GM08714 (cell line): ENCODE results near the gene PAGE2B.
"Not testable (repeated sequence)": the region's sequence is repeated elsewhere in the genome, so short reads cannot be mapped to it uniquely, and the experiment has no call there.

ENCODE experiments used
- H3K4me3 ChIP-seq: fragments of 200-500 bp; sonication (Bioruptor generic); 2 replicates; pipeline ENCODE4 v1.5.1; 2014; ENCODE audit warnings: mild to moderate bottlenecking, low read length, inconsistent platforms
- ZNF274 ChIP-seq: IDR thresholded peaks from 2 replicates; pipeline ENCODE4 v1.6.1; 2012; ENCODE audit warnings: mild to moderate bottlenecking, low read depth, low read length

PAGE2B gene

GRCh38 chrX:55088795-55089489 lies 14.1 kb downstream of the PAGE2B start, which contains the start of gene PAGE2:
Gene PAGE2 (plus strand): TSS chrX:55089018. CDS start chrX:55090021, 1,003 bp downstream.
- no peak within 1 kb of the TSS for H3K4me3 ChIP-seq
- TF ChIP-seq ZNF274: no peak

- TF ChIP-seq ZNF274: no peak
Measured at GRCh38 chrX:55098691-55099090, 23.9 kb downstream of the PAGE2B start.

GRCh38 chrX:55099162-55099561 lies 24.3 kb downstream of the PAGE2B start:
- H3K4me3 ChIP-seq: no peak overlapping the region
- TF ChIP-seq ZNF274: no peak

More at GRCh38 chrX:55098691-55099090, 23.9 kb downstream of the PAGE2B start:
- H3K4me3 ChIP-seq: no peak overlapping the region

GRCh38 chrX:55102754-55103153 lies 27.9 kb downstream of the PAGE2B start:
- TF ChIP-seq ZNF274: no peak
- no peak overlapping the region for H3K4me3 ChIP-seq

- no peak overlapping the region for H3K4me3 ChIP-seq
- no peak for TF ChIP-seq ZNF274
Measured at GRCh38 chrX:55107262-55107661, 32.4 kb downstream of the PAGE2B start.

GRCh38 chrX:55107911-55108310 lies 33.1 kb downstream of the PAGE2B start:
- no peak overlapping the region for H3K4me3 ChIP-seq
- no peak for TF ChIP-seq ZNF274

- no peak overlapping the region for H3K4me3 ChIP-seq
- TF ChIP-seq ZNF274: no peak
Measured at GRCh38 chrX:55109306-55109705, 34.5 kb downstream of the PAGE2B start.

GRCh38 chrX:55111578-55112254 lies 36.9 kb downstream of the PAGE2B start:
- TF ChIP-seq ZNF274: no peak
- no peak overlapping the region for H3K4me3 ChIP-seq

GRCh38 chrX:55116589-55116988 lies 41.8 kb downstream of the PAGE2B start:
- not testable (repeated sequence) for H3K4me3 ChIP-seq

GRCh38 chrX:55118574-55118973 lies 43.7 kb downstream of the PAGE2B start:
- no peak overlapping the region for H3K4me3 ChIP-seq
- TF ChIP-seq ZNF274: no peak

- no peak for TF ChIP-seq ZNF274
Measured at GRCh38 chrX:55119271-55119670, 44.4 kb downstream of the PAGE2B start.

GRCh38 chrX:55119712-55120111 lies 44.9 kb downstream of the PAGE2B start:
- TF ChIP-seq ZNF274: no peak
- no peak overlapping the region for H3K4me3 ChIP-seq

More at GRCh38 chrX:55119271-55119670, 44.4 kb downstream of the PAGE2B start:
- no peak overlapping the region for H3K4me3 ChIP-seq

- no peak for TF ChIP-seq ZNF274
- no peak overlapping the region for H3K4me3 ChIP-seq
Measured at GRCh38 chrX:55120761-55121358, 46.0 kb downstream of the PAGE2B start.

- TF ChIP-seq ZNF274: no peak
- H3K4me3 ChIP-seq: no peak overlapping the region
Measured at GRCh38 chrX:55123900-55124299, 49.1 kb downstream of the PAGE2B start.

- no peak overlapping the region for H3K4me3 ChIP-seq
- TF ChIP-seq ZNF274: no peak
Measured at GRCh38 chrX:55127692-55128091, 52.9 kb downstream of the PAGE2B start.
